GM23338 (cell line): ENCODE measurements around the gene SMTNL2. TPM values are rescaled to one million over a fixed set of nuclear protein-coding genes. Genes with fewer than 3 reads are reported as not detected.

Experiments used
- ATAC-seq: fragments of 200-7000 bp; cut with Tn5 transposase; 3 replicates; pipeline ENCODE4 v1.9.1; 2020
- DNase-seq: peaks from one replicate; pipeline ENCODE4 v3.0.0-alpha.2; 2015; ENCODE audit warnings: low spot score
- H2AFZ ChIP-seq: fragments of 200-600 bp; sonication (generic); 2 replicates; pipeline ENCODE4 v1.8.0; 2016; ENCODE audit warnings: antibody characterized with exemption, mild to moderate bottlenecking, moderate library complexity
- H3F3A ChIP-seq: fragments of 200-600 bp; sonication (generic); replicated peaks from 2 replicates; pipeline ENCODE4 v1.8.0; 2017; ENCODE audit warnings: antibody characterized with exemption, mixed run types, low read depth
- H3K27ac ChIP-seq: fragments of 200-600 bp; sonication (generic); 2 replicates; pipeline ENCODE4 v1.6.1; 2016; ENCODE audit warnings: low read depth
- H3K27me3 ChIP-seq: fragments of 200-600 bp; sonication (generic); 2 replicates; pipeline ENCODE4 v1.8.0; 2016; ENCODE audit warnings: mild to moderate bottlenecking, mixed run types, moderate library complexity; ENCODE audit not compliant: insufficient read depth
- H3K36me3 ChIP-seq: fragments of 200-600 bp; sonication (generic); 2 replicates; pipeline ENCODE4 v1.8.0; 2016; ENCODE audit warnings: mild to moderate bottlenecking; ENCODE audit not compliant: insufficient read depth
- H3K4me1 ChIP-seq: fragments of 200-600 bp; sonication (generic); 2 replicates; pipeline ENCODE4 v1.8.0; 2016; ENCODE audit warnings: mild to moderate bottlenecking, moderate library complexity; ENCODE audit not compliant: insufficient read depth
- H3K4me2 ChIP-seq: fragments of 200-600 bp; sonication (generic); 2 replicates; pipeline ENCODE4 v1.7.1; 2017; ENCODE audit warnings: mixed run types
- H3K4me3 ChIP-seq: fragments of 200-600 bp; sonication (generic); 2 replicates; pipeline ENCODE4 v1.6.1; 2016; ENCODE audit warnings: mixed run types
- H3K79me2 ChIP-seq: fragments of 200-600 bp; sonication (generic); replicated peaks from 2 replicates; pipeline ENCODE4 v1.8.0; 2017; ENCODE audit warnings: mild to moderate bottlenecking; ENCODE audit not compliant: insufficient read depth
- H3K9me2 ChIP-seq: fragments of 200-600 bp; sonication (generic); 2 replicates; pipeline ENCODE4 v1.8.0; 2017; ENCODE audit not compliant: insufficient read depth
- H4K20me1 ChIP-seq: fragments of 200-600 bp; sonication (generic); replicated peaks from 2 replicates; pipeline ENCODE4 v1.8.0; 2017; ENCODE audit warnings: mild to moderate bottlenecking; ENCODE audit not compliant: insufficient read depth
- H3K27ac Mint-ChIP-seq: 2 replicates; pipeline ENCODE4 v1.8.0; 2020; ENCODE audit warnings: inconsistent platforms, mild to moderate bottlenecking, moderate library complexity, mixed read lengths
- H3K27me3 Mint-ChIP-seq: 3 replicates; pipeline ENCODE4 v1.8.0; 2022; ENCODE audit warnings: low read depth, mild to moderate bottlenecking, moderate library complexity, mixed read lengths, inconsistent platforms; ENCODE audit not compliant: insufficient read depth, poor library complexity
- H3K36me3 Mint-ChIP-seq: 3 replicates; pipeline ENCODE4 v1.8.0; 2021; ENCODE audit warnings: low read depth, mild to moderate bottlenecking, inconsistent platforms, moderate library complexity, mixed read lengths
- H3K4me1 Mint-ChIP-seq: 3 replicates; pipeline ENCODE4 v1.8.0; 2020; ENCODE audit warnings: mild to moderate bottlenecking, inconsistent platforms, mixed read lengths
- H3K4me3 Mint-ChIP-seq: 3 replicates; pipeline ENCODE4 v1.8.0; 2021; ENCODE audit warnings: moderate library complexity, mild to moderate bottlenecking, inconsistent platforms, mixed read lengths
- H3K9me3 Mint-ChIP-seq: 3 replicates; pipeline ENCODE4 v1.8.0; 2020; ENCODE audit warnings: moderate library complexity, mild to moderate bottlenecking, inconsistent platforms, mixed read lengths
- CREB1 ChIP-seq: fragments of 250-450 bp; sonication (Bioruptor Pico); IDR thresholded peaks from 2 replicates; pipeline ENCODE4 v1.5.0; 2020; ENCODE audit warnings: low read depth, mild to moderate bottlenecking, moderate library complexity
- EZH2 ChIP-seq: fragments of 200-600 bp; sonication (generic); IDR thresholded peaks from one replicate; pipeline ENCODE4 v1.8.0; 2017; ENCODE audit warnings: antibody characterized with exemption, mild to moderate bottlenecking, low read depth; ENCODE audit not compliant: unreplicated experiment
- EZH2phosphoT487 ChIP-seq: fragments of 200-600 bp; sonication (generic); IDR thresholded peaks from one replicate; pipeline ENCODE4 v1.8.1; 2018; ENCODE audit warnings: antibody characterized with exemption; ENCODE audit not compliant: unreplicated experiment
- POLR2AphosphoS5 ChIP-seq: IDR thresholded peaks from 2 replicates; pipeline ENCODE4 v1.6.1; 2016; ENCODE audit warnings: antibody characterized with exemption, low read depth
- STAT1 ChIP-seq: IDR thresholded peaks from one replicate; pipeline ENCODE4 v1.6.1; 2016; ENCODE audit warnings: antibody characterized with exemption; ENCODE audit not compliant: unreplicated experiment
- ZNF114 ChIP-seq: fragments of 250-450 bp; sonication (Bioruptor Pico); IDR thresholded peaks from 2 replicates; pipeline ENCODE4 v1.5.0; 2020; ENCODE audit warnings: mild to moderate bottlenecking, moderate library complexity
- polyA plus RNA-seq: library from polyadenylated mRNA; unstranded; fragments of >200 nt; fragmentation: Nextera tagmentation; extraction: Ambion mirVana; gene quantifications from 2 replicates; pipeline ENCODE4 v1.2.1, GENCODE V29; 2016
- total RNA-seq: library from RNA; depleted of rRNA; stranded (reverse); fragments of >200 nt; shearing (Covaris generic); gene quantifications from 2 replicates; pipeline ENCODE4 v1.2.3, GENCODE V29; 2014
- TF ChIP-seq, protein P1 (sequence below): IDR thresholded peaks from 2 replicates; pipeline ENCODE4 v1.6.1; 2016; ENCODE audit warnings: antibody characterized with exemption
- TF ChIP-seq, protein P2 (sequence below), 2 experiments: fragments of 200-600 bp in 1 of 2; sonication (generic) in 1 of 2; conservative IDR thresholded peaks; 2 replicates each; pipeline versions ENCODE4 v1.5.1 to v1.6.1; 2016 to 2017; ENCODE audit warnings: antibody characterized with exemption in 2 of 2, low read depth in 2 of 2, mild to moderate bottlenecking in 2 of 2, moderate library complexity in 1 of 2
- TF ChIP-seq, protein P3 (sequence below): fragments of 250-450 bp; sonication (Bioruptor Pico); IDR thresholded peaks from 2 replicates; pipeline ENCODE4 v1.5.0; 2020; ENCODE audit warnings: mild to moderate bottlenecking, moderate library complexity

SMTNL2 gene
- total and polyA plus RNA-seq, 2 experiments from 2014 or later: 1.3 to 4.3 TPM

DNA sequence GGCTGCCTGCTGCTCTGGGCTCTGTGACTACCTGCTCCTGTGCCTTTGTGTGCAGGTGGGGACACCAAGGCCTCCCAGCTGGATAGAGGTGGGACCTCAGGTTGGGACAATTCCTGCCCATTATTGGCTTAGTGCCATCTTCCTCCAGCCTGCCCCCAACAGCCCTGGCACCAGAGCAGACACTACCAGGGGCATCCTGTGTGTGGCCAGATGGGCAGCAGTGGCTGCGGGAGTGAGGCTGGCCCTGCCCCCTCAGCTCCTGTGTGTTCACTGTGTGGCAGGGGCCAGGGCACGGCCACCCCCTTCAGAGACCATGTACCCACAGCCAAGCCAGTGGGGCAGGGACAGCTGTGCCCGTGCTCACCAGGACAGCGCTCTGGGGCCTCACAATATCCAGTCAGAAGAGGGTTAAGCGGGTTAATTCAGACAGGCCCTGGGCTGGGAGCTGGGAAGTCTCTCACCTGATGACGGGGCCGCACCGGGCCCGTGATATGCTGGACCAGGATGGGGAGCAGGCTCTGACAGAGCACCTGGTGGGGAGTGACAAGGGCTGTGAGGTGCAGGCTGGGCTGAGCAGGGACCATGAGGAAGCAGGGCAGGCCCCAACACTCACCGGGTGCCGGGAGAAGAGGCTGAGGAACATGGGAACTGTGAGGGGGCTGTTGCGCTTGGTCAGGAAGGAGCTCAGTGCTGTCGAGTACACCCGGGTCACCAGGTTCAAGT, 42.2 kb upstream of the SMTNL2 start (continued):
- TF ChIP-seq, protein P1, sequence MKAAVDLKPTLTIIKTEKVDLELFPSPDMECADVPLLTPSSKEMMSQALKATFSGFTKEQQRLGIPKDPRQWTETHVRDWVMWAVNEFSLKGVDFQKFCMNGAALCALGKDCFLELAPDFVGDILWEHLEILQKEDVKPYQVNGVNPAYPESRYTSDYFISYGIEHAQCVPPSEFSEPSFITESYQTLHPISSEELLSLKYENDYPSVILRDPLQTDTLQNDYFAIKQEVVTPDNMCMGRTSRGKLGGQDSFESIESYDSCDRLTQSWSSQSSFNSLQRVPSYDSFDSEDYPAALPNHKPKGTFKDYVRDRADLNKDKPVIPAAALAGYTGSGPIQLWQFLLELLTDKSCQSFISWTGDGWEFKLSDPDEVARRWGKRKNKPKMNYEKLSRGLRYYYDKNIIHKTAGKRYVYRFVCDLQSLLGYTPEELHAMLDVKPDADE: no peak
- TF ChIP-seq, protein P2, sequence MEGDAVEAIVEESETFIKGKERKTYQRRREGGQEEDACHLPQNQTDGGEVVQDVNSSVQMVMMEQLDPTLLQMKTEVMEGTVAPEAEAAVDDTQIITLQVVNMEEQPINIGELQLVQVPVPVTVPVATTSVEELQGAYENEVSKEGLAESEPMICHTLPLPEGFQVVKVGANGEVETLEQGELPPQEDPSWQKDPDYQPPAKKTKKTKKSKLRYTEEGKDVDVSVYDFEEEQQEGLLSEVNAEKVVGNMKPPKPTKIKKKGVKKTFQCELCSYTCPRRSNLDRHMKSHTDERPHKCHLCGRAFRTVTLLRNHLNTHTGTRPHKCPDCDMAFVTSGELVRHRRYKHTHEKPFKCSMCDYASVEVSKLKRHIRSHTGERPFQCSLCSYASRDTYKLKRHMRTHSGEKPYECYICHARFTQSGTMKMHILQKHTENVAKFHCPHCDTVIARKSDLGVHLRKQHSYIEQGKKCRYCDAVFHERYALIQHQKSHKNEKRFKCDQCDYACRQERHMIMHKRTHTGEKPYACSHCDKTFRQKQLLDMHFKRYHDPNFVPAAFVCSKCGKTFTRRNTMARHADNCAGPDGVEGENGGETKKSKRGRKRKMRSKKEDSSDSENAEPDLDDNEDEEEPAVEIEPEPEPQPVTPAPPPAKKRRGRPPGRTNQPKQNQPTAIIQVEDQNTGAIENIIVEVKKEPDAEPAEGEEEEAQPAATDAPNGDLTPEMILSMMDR (conservative IDR thresholded peaks at IDR 0.05; ENCODE audit: low read depth in 2 of 2): no peak
- TF ChIP-seq ZNF114 (CRISPR knock-in tag) (no peak), CREB1 (no peak), STAT1 (no peak)

DNA sequence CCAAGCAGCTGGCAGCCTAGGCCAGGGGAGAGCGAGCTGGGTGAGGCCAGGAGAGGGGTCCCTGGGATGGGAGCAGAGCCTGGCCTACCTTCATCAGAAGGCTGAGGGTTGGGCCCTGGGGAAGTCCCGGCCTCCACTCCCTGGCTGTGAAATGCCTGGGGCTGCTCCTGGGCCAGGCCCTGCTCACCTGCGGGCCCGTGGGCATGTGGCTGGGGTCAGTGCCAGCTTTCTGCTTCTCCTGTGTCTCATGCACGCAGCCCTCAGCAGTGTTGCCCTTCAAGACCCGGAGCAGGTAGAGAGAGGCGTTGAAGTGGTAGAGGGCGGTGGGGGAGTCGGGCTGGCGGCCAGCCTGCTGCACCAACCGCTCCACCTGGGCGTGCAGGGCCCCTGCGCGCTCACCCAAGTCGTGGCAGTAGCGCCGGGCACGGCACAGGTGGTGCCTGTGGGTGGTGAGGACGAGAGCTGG, 41.6 kb upstream of the SMTNL2 start:
- H3K79me2 ChIP-seq: no peaks in the 10 kb centered on the region
- H3K27ac Mint-ChIP-seq: no peak overlapping the region
- H3K4me3 ChIP-seq: no peak overlapping the region
- H3K4me1 Mint-ChIP-seq: peaks cover 6% of the 10 kb centered on the region; the same call in 1 of the 3 replicates
- no peak overlapping the region for H3K27ac ChIP-seq
- no peaks in the 10 kb centered on the region for H3K9me3 Mint-ChIP-seq
- peaks cover 21% of the 10 kb centered on the region for H4K20me1 ChIP-seq
- H3K9me2 ChIP-seq: no peaks in the 10 kb centered on the region
- H3K36me3 Mint-ChIP-seq: peaks cover 79% of the 10 kb centered on the region
- no peak for DNase-seq
- H3K4me3 Mint-ChIP-seq: no peak overlapping the region
- H3K27me3 Mint-ChIP-seq: peaks cover 29% of the 10 kb centered on the region
- H3K4me1 ChIP-seq: no peaks in the 10 kb centered on the region
- H3K36me3 ChIP-seq: peaks cover 9% of the 10 kb centered on the region
- H3F3A ChIP-seq: 0 out of 2 replicates have a peak, but pooled peaks cover 2% of the 10 kb centered on the region
- H2AFZ ChIP-seq: no peak overlapping the region
- ATAC-seq: no peak
- no peaks in the 10 kb centered on the region for H3K27me3 ChIP-seq
- no peak overlapping the region for H3K4me2 ChIP-seq
- TF ChIP-seq CREB1 (no peak), EZH2 (no peak), ZNF114 (CRISPR knock-in tag) (no peak), EZH2phosphoT487 (no peak), POLR2AphosphoS5 (no peak)
- TF ChIP-seq, protein P3, sequence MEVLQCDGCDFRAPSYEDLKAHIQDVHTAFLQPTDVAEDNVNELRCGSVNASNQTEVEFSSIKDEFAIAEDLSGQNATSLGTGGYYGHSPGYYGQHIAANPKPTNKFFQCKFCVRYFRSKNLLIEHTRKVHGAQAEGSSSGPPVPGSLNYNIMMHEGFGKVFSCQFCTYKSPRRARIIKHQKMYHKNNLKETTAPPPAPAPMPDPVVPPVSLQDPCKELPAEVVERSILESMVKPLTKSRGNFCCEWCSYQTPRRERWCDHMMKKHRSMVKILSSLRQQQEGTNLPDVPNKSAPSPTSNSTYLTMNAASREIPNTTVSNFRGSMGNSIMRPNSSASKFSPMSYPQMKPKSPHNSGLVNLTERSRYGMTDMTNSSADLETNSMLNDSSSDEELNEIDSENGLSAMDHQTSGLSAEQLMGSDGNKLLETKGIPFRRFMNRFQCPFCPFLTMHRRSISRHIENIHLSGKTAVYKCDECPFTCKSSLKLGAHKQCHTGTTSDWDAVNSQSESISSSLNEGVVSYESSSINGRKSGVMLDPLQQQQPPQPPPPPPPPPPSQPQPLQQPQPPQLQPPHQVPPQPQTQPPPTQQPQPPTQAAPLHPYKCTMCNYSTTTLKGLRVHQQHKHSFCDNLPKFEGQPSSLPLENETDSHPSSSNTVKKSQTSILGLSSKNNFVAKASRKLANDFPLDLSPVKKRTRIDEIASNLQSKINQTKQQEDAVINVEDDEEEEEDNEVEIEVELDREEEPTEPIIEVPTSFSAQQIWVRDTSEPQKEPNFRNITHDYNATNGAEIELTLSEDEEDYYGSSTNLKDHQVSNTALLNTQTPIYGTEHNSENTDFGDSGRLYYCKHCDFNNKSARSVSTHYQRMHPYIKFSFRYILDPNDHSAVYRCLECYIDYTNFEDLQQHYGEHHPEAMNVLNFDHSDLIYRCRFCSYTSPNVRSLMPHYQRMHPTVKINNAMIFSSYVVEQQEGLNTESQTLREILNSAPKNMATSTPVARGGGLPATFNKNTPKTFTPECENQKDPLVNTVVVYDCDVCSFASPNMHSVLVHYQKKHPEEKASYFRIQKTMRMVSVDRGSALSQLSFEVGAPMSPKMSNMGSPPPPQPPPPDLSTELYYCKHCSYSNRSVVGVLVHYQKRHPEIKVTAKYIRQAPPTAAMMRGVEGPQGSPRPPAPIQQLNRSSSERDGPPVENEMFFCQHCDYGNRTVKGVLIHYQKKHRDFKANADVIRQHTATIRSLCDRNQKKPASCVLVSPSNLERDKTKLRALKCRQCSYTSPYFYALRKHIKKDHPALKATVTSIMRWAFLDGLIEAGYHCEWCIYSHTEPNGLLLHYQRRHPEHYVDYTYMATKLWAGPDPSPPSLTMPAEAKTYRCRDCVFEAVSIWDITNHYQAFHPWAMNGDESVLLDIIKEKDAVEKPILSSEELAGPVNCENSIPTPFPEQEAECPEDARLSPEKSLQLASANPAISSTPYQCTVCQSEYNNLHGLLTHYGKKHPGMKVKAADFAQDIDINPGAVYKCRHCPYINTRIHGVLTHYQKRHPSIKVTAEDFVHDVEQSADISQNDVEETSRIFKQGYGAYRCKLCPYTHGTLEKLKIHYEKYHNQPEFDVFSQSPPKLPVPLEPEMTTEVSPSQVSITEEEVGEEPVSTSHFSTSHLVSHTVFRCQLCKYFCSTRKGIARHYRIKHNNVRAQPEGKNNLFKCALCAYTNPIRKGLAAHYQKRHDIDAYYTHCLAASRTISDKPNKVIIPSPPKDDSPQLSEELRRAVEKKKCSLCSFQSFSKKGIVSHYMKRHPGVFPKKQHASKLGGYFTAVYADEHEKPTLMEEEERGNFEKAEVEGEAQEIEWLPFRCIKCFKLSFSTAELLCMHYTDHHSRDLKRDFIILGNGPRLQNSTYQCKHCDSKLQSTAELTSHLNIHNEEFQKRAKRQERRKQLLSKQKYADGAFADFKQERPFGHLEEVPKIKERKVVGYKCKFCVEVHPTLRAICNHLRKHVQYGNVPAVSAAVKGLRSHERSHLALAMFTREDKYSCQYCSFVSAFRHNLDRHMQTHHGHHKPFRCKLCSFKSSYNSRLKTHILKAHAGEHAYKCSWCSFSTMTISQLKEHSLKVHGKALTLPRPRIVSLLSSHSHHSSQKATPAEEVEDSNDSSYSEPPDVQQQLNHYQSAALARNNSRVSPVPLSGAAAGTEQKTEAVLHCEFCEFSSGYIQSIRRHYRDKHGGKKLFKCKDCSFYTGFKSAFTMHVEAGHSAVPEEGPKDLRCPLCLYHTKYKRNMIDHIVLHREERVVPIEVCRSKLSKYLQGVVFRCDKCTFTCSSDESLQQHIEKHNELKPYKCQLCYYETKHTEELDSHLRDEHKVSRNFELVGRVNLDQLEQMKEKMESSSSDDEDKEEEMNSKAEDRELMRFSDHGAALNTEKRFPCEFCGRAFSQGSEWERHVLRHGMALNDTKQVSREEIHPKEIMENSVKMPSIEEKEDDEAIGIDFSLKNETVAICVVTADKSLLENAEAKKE (CRISPR knock-in tag): no peak
- TF ChIP-seq, protein P2 (conservative IDR thresholded peaks at IDR 0.05; ENCODE audit: low read depth in 2 of 2): no peak
